Amniotic stem cell (primary cell): ENCODE measurements around the gene LTBP3.

ENCODE experiments used
- DNase-seq: peaks from one replicate; lab custom pipeline; 2025; lab: John Stamatoyannopoulos, UW

Gene LTBP3

DNA sequence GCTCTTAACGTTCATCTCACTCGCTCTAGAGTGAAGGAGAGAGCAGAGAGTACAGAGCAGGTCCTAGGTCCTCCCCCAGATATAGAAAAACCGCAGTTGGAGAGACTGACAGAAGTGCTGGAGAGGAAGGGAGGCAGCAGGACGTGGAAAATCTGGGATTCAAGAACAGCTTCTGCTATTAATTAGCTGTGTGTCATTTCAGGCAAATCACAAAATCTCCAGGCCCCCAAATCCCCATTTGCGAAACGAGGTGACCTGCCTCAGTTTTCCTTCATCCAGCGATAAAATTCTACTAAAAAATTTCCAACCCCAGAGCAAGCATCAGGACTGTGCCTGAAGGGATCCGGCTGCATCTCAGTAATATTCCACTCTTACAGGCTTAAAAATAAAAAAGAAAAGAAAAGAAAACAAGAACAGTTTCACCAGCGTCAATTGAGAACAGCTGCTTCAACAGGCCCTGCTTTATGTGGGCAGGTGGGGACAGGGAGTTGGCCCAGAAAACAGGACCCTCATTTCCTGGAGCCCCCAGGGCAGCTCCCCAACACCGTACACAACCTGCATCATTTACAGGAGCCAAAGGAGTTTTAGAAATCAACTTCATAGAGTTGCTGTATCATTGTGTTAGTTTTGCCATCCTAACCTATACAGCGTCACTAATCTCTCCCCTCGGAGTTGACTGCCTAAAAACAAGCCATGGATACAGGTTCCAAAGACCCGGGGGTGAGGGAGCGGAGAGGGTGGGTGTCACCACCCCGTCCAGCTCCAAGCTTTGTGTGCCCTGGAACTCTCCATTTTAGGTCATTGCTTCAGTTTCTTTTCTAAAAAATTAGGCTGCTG is 61.6 kb downstream of the LTBP3 start:
- DNase-seq, result no peak

DNA sequence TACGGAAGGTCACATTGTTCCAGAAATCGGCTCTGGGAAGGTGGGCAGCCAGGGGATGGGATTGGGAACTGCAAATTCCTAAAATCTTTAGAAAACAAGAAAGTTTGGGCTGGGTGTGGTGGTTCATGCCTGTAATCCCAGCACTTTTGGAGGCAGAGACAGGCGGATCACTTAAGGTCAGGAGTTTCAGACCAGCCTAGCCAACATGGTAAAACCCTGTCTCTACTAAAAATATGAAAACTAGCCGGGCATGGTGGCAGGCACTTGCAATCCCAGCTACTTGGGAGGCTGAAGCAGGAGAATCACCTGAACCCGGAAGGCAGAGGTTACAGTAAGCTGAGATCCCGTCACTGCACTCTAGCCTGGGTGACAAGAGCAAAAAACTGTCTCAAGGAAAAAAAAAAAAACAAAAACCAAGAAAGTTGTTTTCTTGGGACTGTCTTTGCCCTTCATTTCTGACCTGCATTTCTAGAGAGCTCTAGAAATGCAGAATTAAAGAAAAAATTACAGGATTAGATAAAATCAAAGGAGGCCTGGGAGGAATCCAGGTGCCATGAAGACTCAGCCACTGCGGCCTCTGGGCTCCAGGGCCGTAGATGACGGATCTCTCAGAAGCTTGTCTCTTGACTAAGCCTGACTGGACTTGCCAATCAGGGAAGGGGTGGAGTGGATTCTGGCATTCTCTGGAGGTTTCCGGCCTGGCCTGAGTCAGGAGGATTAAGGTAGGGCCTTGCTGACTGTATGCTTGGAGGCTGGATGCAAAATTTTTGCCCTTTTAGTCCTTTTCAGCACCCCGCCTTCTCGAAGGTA is 64.6 kb downstream of the LTBP3 start:
- DNase-seq, result peak; percentile 87

DNA sequence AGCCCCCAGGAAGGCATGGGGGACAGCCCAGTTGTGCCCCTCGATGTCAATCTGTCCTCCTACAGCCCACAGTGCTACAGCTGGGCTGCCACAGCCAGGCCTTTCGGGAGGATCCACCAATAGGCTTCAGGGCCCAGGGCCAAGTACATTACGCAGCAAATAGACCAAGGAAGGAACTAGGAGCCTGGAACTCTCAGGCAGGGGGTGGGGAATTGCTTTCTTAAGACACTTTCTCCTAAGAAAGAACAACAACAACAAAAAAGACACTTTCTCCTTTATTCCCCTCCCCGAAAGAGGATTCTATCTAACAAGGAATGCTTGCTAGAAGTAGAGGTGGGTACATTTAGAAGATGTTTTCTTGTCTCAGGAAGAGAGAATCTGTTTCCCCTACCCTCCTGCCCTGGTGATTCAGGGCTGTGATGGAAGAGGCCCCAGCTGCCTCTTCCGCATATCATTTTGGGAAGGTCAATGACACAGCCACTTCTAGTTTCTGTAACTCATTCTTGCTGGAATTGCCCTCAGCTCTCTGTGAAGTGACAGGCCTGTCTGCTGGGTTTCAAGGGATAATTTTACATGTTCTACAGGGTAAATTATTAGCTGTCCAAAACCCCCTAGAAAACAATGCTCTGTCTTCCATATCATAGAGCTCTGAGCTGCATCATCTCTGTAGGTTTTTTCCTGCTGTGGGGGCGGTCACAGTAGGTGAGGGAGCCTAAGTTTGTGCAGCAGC is 65.4 kb downstream of the LTBP3 start:
- no peak for DNase-seq

DNA sequence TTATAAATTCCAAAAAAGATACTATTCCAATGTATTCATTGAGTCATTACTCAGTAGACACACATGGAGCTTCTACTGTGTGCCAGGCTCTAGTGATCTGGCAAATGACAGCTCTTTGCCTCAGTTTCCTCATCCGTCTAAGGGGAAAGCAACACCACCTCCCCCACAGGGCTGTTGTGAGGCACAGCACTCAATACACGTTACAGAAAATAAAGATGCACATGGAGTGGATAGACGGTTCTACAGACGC is 65.8 kb downstream of the LTBP3 start:
- no peak for DNase-seq

DNA sequence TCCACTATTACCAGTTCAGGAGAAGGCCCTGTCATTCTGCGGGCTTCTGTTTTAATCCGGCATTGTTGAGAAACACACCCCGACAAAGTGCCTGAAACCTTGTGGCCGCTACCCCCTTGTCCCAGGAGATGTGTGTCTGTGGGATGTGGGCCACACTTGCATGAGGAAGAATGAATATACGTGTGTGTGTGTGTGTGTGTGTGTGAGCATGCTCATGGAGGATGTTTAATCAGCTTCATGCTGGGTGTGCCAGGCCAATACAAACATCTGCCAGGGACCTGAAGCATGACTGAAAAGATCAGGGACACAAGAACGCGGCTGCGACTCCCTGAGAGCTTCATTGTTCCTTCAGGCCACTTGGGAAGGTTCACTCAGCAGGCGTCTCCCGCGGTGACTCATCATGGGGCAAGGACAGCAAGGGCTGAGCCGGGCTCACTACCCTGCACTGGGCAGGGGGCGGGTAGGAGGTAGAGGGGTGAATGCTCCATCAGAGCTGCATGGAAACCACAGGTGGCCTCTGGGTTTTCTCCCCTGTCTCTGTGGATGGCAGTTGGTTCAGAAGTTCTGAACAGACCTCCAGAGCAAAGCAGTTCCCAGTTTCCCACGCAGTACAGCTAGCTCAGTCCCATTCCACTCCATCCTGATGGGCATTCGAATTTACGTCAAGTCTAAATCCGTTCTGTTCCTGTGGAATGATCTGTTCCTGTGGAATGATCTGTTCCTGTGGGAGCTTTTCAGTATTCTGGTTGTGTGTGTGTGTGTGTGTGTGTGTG is 66.4 kb downstream of the LTBP3 start:
- peak; percentile 68 for DNase-seq

DNA sequence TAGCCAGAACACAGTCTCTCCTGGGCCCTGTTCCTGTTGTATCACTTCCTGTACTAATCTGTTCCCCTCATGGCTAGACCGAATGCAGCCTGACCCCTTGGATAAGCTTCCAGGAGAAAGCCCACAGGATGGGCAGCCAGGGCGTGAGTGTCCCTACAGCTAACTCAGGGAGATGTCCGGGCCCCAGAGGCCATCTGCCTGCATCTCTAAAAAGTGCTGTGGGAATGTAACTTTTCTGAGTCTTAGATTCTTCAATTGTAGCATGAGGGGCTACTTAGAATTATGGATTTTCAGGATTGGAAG is 67.0 kb downstream of the LTBP3 start:
- DNase-seq, result no peak

DNA sequence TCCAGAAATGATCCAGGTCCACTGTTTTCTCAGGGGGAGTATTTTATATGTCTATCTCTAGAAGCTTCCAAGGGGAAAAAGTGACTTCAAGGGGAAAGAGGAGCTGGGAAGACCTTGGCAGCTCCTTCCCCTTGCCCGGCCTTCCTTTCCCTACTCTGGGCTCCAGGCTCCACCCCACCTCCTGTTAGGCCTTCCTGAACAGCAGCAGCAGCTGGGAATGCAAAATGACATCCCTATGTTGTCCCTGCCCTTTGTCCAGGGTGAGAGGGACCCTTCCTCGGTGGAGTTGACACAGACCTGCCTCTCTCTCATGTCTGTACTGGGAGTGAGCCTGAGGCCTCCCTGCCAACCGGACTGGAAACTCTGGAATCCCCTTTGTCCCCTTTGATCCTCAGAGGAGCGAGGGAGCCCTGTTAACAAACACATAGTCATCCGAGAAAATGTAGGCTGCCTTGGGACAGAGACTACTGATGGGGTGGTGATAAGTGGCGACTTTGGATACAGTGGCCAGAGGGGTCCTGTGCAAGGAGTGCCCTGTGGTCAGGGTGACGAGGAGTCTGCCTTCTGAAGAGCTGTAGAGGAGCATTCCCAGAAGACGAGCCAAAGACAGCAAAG is 68.3 kb downstream of the LTBP3 start:
- DNase-seq, result no peak

DNA sequence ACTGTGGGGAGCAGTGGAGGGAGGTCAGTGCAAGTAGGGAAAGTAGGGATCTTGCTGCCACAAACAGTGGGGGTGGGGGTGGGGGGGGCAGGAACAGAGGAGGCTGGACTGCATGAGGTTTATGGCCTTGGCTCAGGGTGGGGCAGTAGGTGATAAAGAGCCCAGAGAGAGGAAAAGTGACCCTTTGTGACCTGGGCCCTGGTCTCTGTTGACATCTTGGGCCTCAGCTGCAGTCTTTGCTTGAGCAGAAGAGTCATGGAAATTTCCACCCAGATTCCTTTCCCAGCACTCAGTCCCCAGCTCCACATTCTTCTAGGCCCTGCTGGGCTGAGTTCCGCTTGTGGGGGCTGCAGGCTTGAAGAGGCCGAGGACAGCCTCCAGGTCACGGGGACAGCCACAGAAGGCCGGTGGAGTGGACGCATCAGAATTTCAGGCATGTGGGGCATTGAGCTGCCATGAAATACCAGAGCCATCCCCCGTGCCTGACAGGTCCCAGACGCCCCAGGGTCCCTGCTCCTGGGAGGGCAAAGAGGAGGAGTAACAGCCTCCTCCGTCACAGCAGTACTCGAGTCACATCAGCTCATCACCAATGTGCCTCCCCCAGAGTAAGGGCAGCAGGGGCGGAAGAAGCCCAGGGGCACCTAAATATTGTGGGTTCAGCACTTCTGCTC is 69.0 kb downstream of the LTBP3 start:
- DNase-seq, result peak; percentile 71
